Fibroblast of pulmonary artery (primary cell): ENCODE data around the gene ADTRP.

Experiments
- DNase-seq: peaks from one replicate; pipeline ENCODE4 v3.0.0-alpha.2; 2010; ENCODE audit warnings: low read depth
- H3K4me3 ChIP-seq: replicated peaks from 2 replicates; pipeline ENCODE4 v1.5.1; 2011; ENCODE audit warnings: low read depth, mild to moderate bottlenecking, control low read depth, low read length, moderate library complexity
- TF ChIP-seq, protein P1 (sequence below): IDR thresholded peaks from 2 replicates; pipeline ENCODE4 v1.5.1; 2011; ENCODE audit warnings: mild to moderate bottlenecking, control low read depth, low read length, inconsistent platforms; ENCODE audit errors: missing control alignments

Gene ADTRP

DNA sequence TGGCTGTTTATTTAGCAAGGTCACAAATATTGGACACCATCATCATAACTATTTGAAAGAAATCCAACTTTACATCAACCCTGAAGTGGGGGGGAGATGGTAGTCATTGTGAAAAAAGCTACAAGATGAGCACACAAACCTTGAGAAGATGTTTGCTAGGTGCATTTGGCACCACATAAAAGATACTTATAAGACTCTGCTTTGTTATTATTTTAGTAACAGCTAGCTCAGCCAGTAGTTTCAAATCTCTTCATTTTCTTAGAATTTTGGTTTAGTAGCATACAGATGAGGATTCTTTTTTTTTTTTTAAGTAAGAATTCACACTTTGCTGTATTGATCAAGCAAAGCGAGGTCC lies 14.4 kb downstream of the ADTRP start:
- H3K4me3 ChIP-seq, result no peak overlapping the region
- TF ChIP-seq, protein P1, sequence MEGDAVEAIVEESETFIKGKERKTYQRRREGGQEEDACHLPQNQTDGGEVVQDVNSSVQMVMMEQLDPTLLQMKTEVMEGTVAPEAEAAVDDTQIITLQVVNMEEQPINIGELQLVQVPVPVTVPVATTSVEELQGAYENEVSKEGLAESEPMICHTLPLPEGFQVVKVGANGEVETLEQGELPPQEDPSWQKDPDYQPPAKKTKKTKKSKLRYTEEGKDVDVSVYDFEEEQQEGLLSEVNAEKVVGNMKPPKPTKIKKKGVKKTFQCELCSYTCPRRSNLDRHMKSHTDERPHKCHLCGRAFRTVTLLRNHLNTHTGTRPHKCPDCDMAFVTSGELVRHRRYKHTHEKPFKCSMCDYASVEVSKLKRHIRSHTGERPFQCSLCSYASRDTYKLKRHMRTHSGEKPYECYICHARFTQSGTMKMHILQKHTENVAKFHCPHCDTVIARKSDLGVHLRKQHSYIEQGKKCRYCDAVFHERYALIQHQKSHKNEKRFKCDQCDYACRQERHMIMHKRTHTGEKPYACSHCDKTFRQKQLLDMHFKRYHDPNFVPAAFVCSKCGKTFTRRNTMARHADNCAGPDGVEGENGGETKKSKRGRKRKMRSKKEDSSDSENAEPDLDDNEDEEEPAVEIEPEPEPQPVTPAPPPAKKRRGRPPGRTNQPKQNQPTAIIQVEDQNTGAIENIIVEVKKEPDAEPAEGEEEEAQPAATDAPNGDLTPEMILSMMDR, result no peak
- DNase-seq, result no peak

DNA sequence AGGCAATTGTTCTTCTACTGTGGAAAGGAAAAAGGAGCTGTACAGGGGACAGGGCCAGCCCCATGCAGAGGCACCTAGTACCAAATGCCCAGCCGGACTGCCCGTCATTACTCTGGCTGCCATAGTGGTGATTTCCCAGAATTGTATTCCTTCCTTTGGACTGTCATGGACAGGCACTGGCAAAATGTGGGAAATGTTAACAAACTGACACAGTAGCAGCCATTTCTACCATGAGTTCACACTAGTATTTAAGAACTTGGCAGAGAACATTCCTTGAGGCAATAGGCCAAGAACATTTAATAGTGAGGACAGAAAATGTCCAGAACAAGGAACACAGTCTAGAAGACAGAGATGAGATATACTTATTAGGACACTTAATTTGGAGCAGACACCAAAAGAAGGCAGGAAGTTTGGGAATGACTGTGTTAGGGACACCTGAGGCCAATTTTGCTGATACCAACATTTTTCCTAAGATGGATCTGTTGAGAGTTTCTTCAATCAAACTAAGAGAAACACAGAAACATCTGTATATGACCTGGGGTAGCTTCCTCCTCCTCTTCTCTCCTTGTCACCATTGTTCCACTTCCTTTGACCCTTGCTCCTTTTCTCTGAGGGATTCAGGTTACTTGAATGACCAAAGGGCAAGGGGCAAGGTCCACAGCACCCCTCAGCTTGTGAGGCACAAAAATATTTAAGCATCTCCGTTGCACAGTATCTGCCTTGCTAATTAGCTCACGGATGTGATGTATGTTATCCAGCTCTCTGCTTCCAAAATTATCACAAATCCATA lies 14.9 kb downstream of the ADTRP start:
- DNase-seq, result peak; percentile 46
- TF ChIP-seq, protein P1, result no peak
- no peak overlapping the region for H3K4me3 ChIP-seq

DNA sequence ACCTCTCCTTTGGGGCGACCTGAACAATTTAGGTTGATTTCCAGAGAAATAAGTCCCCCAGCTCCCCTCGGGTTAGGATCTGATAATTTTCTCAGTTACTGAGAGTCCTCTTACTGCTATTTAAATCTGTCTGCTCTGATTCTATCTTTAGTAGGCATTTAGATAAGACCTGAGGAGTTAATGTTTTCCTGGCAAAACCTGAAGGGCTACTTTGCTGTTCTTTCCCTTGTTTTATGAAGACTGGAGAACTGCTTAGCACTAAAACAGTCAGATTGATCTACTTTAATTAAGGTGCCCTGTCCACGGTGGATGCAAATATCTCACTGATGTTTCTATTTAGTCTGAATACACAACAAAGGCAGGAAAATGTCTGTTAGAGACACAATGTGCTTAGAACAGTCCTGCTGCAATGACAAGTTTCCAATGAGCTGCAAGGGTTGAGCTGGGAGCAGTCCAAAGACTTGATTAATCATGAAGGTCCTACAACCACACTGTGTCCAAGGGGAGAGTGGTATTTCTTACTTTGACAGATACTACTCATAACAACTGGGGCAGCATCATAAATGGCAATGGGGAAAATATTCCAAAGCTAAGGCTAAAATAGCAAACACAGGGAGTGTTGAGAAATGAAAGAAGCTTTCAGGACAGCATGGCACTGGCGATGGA lies 15.7 kb downstream of the ADTRP start:
- no peak overlapping the region for H3K4me3 ChIP-seq
- TF ChIP-seq, protein P1, result no peak
- DNase-seq, result no peak

DNA sequence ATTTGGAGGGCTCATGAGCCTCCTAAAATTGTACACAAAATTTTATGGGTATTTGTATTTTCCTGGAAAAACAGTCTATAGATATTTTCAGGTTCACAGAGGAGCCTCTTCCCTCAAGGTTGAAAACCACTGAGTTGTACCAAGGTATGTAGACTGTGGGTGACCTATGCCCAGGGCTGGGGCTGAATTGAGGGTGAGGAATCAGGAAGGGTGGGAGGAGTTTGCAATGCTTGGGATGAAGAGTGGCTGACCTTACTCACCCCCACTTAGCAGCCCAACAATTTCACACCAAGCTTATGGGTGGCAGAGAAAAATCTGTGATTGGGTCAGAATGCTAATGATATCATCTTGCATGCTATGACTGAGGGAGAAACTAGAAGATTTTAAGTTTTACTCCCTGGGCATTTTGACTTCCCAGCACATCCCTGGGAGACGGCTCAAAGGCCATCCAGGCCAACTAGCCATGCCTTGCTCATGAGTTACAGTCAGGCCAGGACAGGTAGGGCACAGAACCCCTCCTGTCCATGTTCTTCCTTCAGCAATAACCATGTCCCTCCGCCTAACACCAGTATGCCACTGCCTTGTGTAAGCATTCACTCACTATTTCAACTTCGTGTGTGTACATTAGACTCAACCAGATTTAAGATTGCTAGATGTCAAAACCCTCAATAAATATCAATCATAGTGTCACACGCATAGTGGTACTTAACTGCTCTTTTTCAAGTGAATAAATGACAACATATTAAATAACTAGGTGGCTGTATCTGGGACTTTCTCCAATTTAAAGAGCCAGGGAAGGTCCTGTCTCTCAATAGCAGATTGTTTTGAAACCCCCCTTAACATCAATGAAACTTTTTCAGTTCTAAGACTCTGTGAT lies 16.6 kb downstream of the ADTRP start:
- TF ChIP-seq, protein P1, result no peak
- no peak for DNase-seq
- H3K4me3 ChIP-seq, result no peak overlapping the region

DNA sequence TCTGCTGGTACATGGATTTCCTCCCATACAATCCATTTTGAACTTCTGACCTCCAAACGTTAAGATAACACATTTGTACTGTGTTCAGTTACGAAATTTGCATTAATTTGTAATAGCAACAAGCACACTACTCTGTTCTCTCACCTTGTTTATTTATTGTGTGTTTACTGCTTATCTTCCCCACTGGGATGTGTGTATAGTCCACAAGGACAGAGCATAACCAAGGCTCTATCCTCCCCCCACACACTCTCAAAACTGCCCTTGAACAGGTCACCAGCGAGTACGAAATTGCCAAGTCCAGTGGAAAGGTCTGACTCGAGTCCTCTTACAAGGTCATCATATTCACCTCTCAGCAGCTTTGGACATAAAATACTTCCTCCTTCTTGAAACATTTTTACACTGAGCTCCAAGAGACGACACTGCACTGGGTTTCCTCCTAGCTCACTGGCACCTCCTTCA lies 18.6 kb downstream of the ADTRP start:
- H3K4me3 ChIP-seq, result no peak overlapping the region
- no peak for DNase-seq
- TF ChIP-seq, protein P1, result no peak

DNA sequence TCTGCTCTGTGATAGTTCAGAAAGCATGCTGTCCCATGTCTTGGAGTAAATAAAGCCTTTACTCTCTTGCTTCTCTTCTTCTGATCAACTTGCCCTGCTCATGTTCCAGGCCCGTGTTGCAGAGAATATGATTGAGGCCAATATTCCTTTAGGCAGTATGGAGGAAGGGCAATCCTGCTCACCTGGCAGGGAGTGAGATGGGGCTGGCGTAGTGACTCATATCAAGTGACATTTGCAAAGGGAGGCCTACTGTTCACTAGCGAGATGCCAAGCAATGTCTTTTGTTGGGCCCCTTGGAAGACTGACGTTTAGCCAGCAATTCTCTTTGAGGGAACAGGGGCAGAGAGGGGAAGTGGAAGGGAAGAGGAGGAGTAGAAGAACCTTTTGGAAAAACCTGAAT lies 19.7 kb downstream of the ADTRP start:
- TF ChIP-seq, protein P1, result no peak
- no peak for DNase-seq
- no peak overlapping the region for H3K4me3 ChIP-seq
